Neuronal stem cell (in vitro differentiated cells): ENCODE measurements around the gene CD248.

ENCODE experiments used
- DNase-seq: peaks from one replicate; pipeline ENCODE4 v3.0.0-alpha.2; 2013; ENCODE audit warnings: low spot score
- H2AFZ ChIP-seq: one replicate; pipeline ENCODE4 v1.6.1; 2013; ENCODE audit warnings: mild to moderate bottlenecking, low read length, inconsistent platforms
- H2AK5ac ChIP-seq: 2 replicates; pipeline ENCODE4 v1.6.1; 2013; ENCODE audit warnings: low read depth, mild to moderate bottlenecking, inconsistent platforms, low read length, moderate library complexity, mixed read lengths
- H2BK120ac ChIP-seq: 2 replicates; pipeline ENCODE4 v1.6.1; 2013; ENCODE audit warnings: low read depth, mild to moderate bottlenecking, inconsistent platforms, low read length, moderate library complexity, mixed read lengths
- H2BK12ac ChIP-seq: one replicate; pipeline ENCODE4 v1.6.1; 2013; ENCODE audit warnings: low read length, inconsistent platforms
- H2BK15ac ChIP-seq: 2 replicates; pipeline ENCODE4 v1.6.1; 2013; ENCODE audit warnings: mild to moderate bottlenecking, low read length, inconsistent platforms, mixed read lengths
- H2BK5ac ChIP-seq: one replicate; pipeline ENCODE4 v1.6.1; 2013; ENCODE audit warnings: inconsistent platforms, mild to moderate bottlenecking, low read length, moderate library complexity
- H3K14ac ChIP-seq: one replicate; pipeline ENCODE4 v1.6.1; 2013; ENCODE audit warnings: low read length, inconsistent platforms
- H3K18ac ChIP-seq: 2 replicates; pipeline ENCODE4 v1.6.1; 2013; ENCODE audit warnings: low read length, inconsistent platforms
- H3K23ac ChIP-seq: 2 replicates; pipeline ENCODE4 v1.6.1; 2013; ENCODE audit warnings: low read depth, mild to moderate bottlenecking, mixed read lengths, low read length, inconsistent platforms; ENCODE audit not compliant: poor library complexity
- H3K27ac ChIP-seq: replicated peaks from 3 replicates; pipeline ENCODE4 v1.5.1; 2013; ENCODE audit warnings: low read length, inconsistent platforms
- H3K27me3 ChIP-seq, 3 experiments: 2 replicates each; pipeline ENCODE4 v1.6.1; 2013; ENCODE audit warnings: low read length in 3 of 3, mild to moderate bottlenecking in 2 of 3, inconsistent platforms in 1 of 3, low read depth in 1 of 3, mixed read lengths in 1 of 3, moderate library complexity in 1 of 3; ENCODE audit not compliant: control insufficient read depth in 3 of 3, insufficient read depth in 3 of 3
- H3K36me3 ChIP-seq, 2 donors: replicated peaks in 1 of 2; 2 replicates each; pipeline ENCODE4 v1.6.1; 2013; ENCODE audit warnings: low read length in 2 of 2; ENCODE audit not compliant: control insufficient read depth in 2 of 2, insufficient read depth in 2 of 2
- H3K4ac ChIP-seq: 2 replicates; pipeline ENCODE4 v1.6.1; 2013; ENCODE audit warnings: inconsistent platforms, mild to moderate bottlenecking, low read length, moderate library complexity
- H3K4me1 ChIP-seq, 2 donors: 1 replicate in 1 of 2; 2 replicates in 1 of 2; pipeline ENCODE4 v1.6.1; 2013; ENCODE audit warnings: low read length in 2 of 2, low read depth in 1 of 2; ENCODE audit not compliant: control insufficient read depth in 2 of 2, insufficient read depth in 1 of 2
- H3K4me2 ChIP-seq: one replicate; pipeline ENCODE4 v1.6.1; 2013; ENCODE audit warnings: mild to moderate bottlenecking, low read length, inconsistent platforms; ENCODE audit not compliant: insufficient read depth, poor library complexity, severe bottlenecking
- H3K4me3 ChIP-seq, 2 donors: 2 replicates each; pipeline ENCODE4 v1.5.1; 2013; ENCODE audit warnings: low read length in 2 of 2, mild to moderate bottlenecking in 2 of 2, inconsistent platforms in 1 of 2, moderate library complexity in 1 of 2
- H3K79me1 ChIP-seq: one replicate; pipeline ENCODE4 v1.6.1; 2013; ENCODE audit warnings: low read depth, mild to moderate bottlenecking, inconsistent platforms, low read length, moderate library complexity
- H3K9ac ChIP-seq: one replicate; pipeline ENCODE4 v1.6.1; 2013; ENCODE audit warnings: mild to moderate bottlenecking, low read depth, low read length, inconsistent platforms; ENCODE audit not compliant: poor library complexity
- H3K9me3 ChIP-seq, 2 donors: replicated peaks in 1 of 2; 2 replicates each; pipeline versions ENCODE3 to v1.6.1; 2013; ENCODE audit warnings: low read length in 2 of 2, mild to moderate bottlenecking in 2 of 2, inconsistent platforms in 1 of 2, low read depth in 1 of 2, mixed read lengths in 1 of 2, moderate library complexity in 1 of 2; ENCODE audit not compliant: control insufficient read depth in 2 of 2, insufficient read depth in 1 of 2
- H4K8ac ChIP-seq: one replicate; pipeline ENCODE4 v1.6.1; 2013; ENCODE audit warnings: low read depth, mild to moderate bottlenecking, inconsistent platforms, low read length, moderate library complexity
- H4K91ac ChIP-seq: one replicate; pipeline ENCODE4 v1.6.1; 2013; ENCODE audit warnings: low read length, low read depth, mild to moderate bottlenecking, inconsistent platforms; ENCODE audit not compliant: poor library complexity
- WGBS, 2 donors: extraction: QIAGEN DNeasy Blood & Tissue Kit; methylation state at CpG; one replicate each; pipeline ENCODE4 v1.1.7; 2013; ENCODE audit warnings: missing lambda C conversion rate in 2 of 2, mixed read lengths in 1 of 2; ENCODE audit not compliant: insufficient read length in 2 of 2, insufficient replicate concordance in 1 of 2; ENCODE audit errors: extremely low coverage in 2 of 2; 5-methylcytosine and 5-hydroxymethylcytosine counted together

CD248 gene

DNA sequence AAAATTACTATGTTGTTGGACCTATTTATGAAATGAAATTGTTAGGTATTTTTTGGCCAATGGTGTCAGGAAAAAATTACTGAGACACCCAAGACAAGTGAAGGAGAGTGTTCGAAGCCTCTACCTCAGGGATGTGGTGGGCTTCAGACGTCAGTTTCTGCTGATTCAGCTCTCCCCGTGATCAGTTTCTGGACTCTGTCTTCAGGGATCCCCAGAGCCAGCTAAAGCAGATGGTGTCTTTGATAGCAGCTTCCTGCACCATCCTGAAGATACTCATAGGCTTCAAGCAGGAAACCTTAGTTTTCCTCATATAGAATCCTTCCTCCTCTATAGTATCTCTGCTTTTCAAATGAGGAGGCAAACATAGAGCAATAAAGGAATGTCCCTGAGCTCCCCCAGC, 7.4 kb downstream of the CD248 start:
- WGBS, 2 donors = no CpG with 5 or more reads among the region's 3 CpGs
- H2BK5ac ChIP-seq = no peak overlapping the region
- no peak overlapping the region for H2AFZ ChIP-seq
- no peak overlapping the region for H3K4me2 ChIP-seq
- H3K4ac ChIP-seq = no peak overlapping the region
- no peaks in the 10 kb centered on the region for H3K36me3 ChIP-seq
- H3K9ac ChIP-seq = no peak overlapping the region
- no peaks in the 10 kb centered on the region for H3K79me1 ChIP-seq
- no peak overlapping the region for H4K91ac ChIP-seq
- H3K27ac ChIP-seq = no peak overlapping the region
- H3K4me3 ChIP-seq = no peak overlapping the region
- no peak overlapping the region for H3K23ac ChIP-seq
- H3K9me3 ChIP-seq = no peaks in the 10 kb centered on the region
- no peak for DNase-seq
- no peak overlapping the region for H2BK120ac ChIP-seq
- peak overlapping the region; percentile 62 for H2BK15ac ChIP-seq
- no peak overlapping the region for H3K18ac ChIP-seq
- no peak overlapping the region for H2BK12ac ChIP-seq
- H3K27me3 ChIP-seq = peaks cover 0 to 7% (median 2%) of the 10 kb centered on the region in 3 experiments
- no peak overlapping the region for H4K8ac ChIP-seq
- no peak overlapping the region for H2AK5ac ChIP-seq
- H3K4me1 ChIP-seq = peaks cover 7 to 8% of the 10 kb centered on the region in 2 donors
- H3K14ac ChIP-seq = no peak overlapping the region

- no peak for DNase-seq
These were observed 14.2 kb downstream of the CD248 start for GRCh38 chr11:66302656-66303055.

DNA sequence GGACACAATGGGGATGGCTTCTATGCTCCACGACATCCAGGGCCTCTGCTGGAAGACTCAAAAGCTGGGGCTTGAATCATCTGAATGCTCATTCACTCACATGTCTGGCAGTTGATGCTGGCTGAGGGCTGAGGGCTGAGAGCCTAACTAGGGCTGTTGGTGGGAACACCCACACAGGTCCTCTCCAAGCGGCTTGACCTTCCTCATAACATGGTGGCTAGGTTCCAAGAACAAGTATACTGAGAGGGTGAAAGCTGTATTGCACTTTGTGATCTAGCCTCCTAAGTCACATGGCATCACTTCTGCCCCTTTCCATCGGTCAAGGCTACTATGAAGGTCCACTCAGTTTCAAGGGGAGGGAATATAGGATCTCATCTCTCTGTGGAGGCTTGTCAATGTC, 17.7 kb downstream of the CD248 start:
- Histone ChIP-seq H2BK120ac (no peak overlapping the region), H2BK5ac (no peak overlapping the region), H2BK12ac (no peak overlapping the region), H3K4me1 (no peaks in the 10 kb centered on the region), H2AFZ (no peak overlapping the region), H4K91ac (no peak overlapping the region), H3K4ac (no peak overlapping the region), H3K4me3 (no peak overlapping the region), H3K14ac (no peak overlapping the region), H3K9me3 (no peaks in the 10 kb centered on the region), H3K9ac (no peak overlapping the region), H3K23ac (no peak overlapping the region), H2BK15ac (no peak overlapping the region), H2AK5ac (no peak overlapping the region), H3K79me1 (peaks cover 3% of the 10 kb centered on the region), H4K8ac (no peak overlapping the region), H3K27me3 (peaks cover 0 to 39% (median 0%) of the 10 kb centered on the region in 3 experiments), H3K27ac (no peak overlapping the region), H3K4me2 (no peak overlapping the region), H3K18ac (no peak overlapping the region), H3K36me3 (no peaks in the 10 kb centered on the region)
- no peak for DNase-seq
- no CpG with 5 or more reads among the region's 3 CpGs for WGBS, 2 donors

More at GRCh38 chr11:66302656-66303055, 14.2 kb downstream of the CD248 start:
- Histone ChIP-seq H4K8ac (no peak overlapping the region), H3K9ac (no peak overlapping the region), H3K4me1 (no peaks in the 10 kb centered on the region), H3K18ac (no peak overlapping the region), H3K14ac (no peak overlapping the region), H2BK15ac (no peak overlapping the region), H2BK12ac (no peak overlapping the region), H2AK5ac (no peak overlapping the region), H3K9me3 (no peaks in the 10 kb centered on the region), H4K91ac (no peak overlapping the region), H3K79me1 (no peaks in the 10 kb centered on the region), H3K4ac (no peak overlapping the region), H3K4me3 (no peak overlapping the region), H3K27me3 (peaks cover 0 to 21% (median 0%) of the 10 kb centered on the region in 3 experiments), H2BK5ac (no peak overlapping the region), H2BK120ac (no peak overlapping the region), H3K4me2 (no peak overlapping the region), H3K23ac (no peak overlapping the region), H3K27ac (no peak overlapping the region), H3K36me3 (no peaks in the 10 kb centered on the region), H2AFZ (no peak overlapping the region)
- WGBS, 2 donors = no CpG with 5 or more reads among the region's 12 CpGs

GRCh38 chr11:66297610-66298009, 19.2 kb downstream of the CD248 start:
- Histone ChIP-seq H2AFZ (no peak overlapping the region), H3K23ac (no peak overlapping the region), H4K91ac (no peak overlapping the region), H3K18ac (no peak overlapping the region), H3K9me3 (peaks cover 0 to under 1% of the 10 kb centered on the region in 2 donors), H3K4me2 (no peak overlapping the region), H3K4me1 (peaks cover 0 to under 1% of the 10 kb centered on the region in 2 donors), H4K8ac (no peak overlapping the region), H3K9ac (no peak overlapping the region), H2BK15ac (no peak overlapping the region), H3K4me3 (no peak overlapping the region), H2BK12ac (no peak overlapping the region), H3K79me1 (peaks cover 3% of the 10 kb centered on the region), H3K27me3 (peaks cover 6 to 55% (median 14%) of the 10 kb centered on the region in 3 experiments), H2BK120ac (no peak overlapping the region), H2AK5ac (no peak overlapping the region), H3K36me3 (no peaks in the 10 kb centered on the region), H3K4ac (no peak overlapping the region), H3K27ac (no peak overlapping the region), H2BK5ac (no peak overlapping the region), H3K14ac (no peak overlapping the region)
- no peak for DNase-seq
- WGBS, 2 donors = no CpG with 5 or more reads among the region's 8 CpGs
